DMS153 (cell line): ENCODE measurements around the gene OSBP.
"Not testable (repeated sequence)": the region's sequence is repeated elsewhere in the genome, so short reads cannot be mapped to it uniquely, and the experiment has no call there.

Experiments
- DNase-seq: peaks from one replicate; lab custom pipeline; 2025; lab: John Stamatoyannopoulos, UW

The OSBP gene, protein sequence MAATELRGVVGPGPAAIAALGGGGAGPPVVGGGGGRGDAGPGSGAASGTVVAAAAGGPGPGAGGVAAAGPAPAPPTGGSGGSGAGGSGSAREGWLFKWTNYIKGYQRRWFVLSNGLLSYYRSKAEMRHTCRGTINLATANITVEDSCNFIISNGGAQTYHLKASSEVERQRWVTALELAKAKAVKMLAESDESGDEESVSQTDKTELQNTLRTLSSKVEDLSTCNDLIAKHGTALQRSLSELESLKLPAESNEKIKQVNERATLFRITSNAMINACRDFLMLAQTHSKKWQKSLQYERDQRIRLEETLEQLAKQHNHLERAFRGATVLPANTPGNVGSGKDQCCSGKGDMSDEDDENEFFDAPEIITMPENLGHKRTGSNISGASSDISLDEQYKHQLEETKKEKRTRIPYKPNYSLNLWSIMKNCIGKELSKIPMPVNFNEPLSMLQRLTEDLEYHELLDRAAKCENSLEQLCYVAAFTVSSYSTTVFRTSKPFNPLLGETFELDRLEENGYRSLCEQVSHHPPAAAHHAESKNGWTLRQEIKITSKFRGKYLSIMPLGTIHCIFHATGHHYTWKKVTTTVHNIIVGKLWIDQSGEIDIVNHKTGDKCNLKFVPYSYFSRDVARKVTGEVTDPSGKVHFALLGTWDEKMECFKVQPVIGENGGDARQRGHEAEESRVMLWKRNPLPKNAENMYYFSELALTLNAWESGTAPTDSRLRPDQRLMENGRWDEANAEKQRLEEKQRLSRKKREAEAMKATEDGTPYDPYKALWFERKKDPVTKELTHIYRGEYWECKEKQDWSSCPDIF

DNA sequence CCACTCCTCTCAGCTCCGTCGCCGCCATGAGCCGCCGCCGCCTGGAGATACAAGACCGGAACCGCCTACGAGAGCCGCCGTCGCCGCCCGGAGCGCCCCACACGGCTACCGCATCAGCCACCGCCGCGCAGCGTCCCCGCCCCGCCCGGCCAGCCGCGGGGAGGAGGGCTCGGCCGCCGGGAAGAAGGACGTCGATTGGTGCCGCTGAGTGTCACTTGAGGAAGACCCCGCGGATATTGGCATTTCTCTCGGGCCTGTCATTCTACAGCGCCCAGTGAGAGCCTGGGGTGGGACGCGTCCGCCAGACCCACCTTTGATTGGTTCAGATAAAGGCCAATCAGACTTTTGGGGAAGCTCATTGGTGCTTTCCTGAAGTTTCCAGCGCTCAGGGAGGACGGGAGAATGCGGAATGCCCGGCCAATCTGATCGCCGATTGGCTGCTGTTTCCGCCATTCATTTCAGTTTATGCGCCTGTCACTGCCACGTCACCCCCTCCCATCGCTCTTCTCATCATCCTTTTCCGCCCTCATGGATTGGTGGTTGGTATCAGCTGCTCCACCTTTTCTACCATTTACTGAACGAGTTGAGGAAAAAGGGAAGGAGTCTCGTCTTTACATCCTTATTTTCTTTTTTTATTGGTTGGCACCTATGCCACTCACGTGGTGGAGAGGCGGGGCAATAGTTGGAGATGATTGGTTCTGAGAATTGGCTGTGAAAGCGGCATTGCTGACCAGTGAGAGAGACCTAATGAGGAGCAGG lies at the start of gene OSBP:
Gene OSBP (minus strand): TSS at position 138 of the 759 bp plus-strand sequence. CDS start 110 bp downstream, at position 28.
- peak; percentile 100 for DNase-seq

DNA sequence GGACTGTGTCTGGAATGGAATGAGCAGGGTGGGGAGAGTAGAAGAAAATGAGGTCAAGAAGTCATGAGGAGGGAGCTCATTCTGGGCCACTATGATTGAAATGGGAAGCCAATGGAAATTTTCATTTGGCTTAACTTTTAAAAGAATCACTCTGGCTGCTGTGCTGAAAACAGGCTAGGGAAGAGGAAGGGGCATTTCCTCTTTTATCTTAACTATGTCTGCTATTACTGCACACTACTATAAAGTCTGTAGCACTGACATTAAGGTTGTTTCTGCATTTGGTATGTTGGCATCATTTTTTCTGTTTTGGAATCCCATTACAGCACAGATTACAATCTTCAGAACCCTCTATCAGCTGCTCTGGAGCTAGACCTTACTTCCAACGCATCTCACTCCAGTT lies 45.0 kb upstream of the OSBP start:
- DNase-seq, result no peak

DNA sequence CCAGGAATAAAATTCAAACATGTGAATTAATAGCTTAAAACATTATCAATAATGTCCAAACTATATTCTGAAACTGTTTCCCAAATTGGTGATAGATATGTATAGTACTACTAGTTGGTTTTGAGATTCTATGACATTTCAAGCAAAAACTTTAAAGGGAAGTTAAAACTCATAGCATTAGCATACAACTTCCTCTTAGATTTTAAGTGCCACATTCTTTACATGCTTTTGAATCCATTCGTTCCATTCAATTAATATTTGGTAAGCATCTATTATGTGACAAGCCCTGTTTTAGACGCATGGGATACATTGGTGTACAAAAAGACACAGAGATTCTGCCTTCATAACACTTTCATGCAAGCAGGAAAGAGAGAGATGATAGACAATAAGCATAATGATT lies 44.4 kb upstream of the OSBP start:
- no peak for DNase-seq

DNA sequence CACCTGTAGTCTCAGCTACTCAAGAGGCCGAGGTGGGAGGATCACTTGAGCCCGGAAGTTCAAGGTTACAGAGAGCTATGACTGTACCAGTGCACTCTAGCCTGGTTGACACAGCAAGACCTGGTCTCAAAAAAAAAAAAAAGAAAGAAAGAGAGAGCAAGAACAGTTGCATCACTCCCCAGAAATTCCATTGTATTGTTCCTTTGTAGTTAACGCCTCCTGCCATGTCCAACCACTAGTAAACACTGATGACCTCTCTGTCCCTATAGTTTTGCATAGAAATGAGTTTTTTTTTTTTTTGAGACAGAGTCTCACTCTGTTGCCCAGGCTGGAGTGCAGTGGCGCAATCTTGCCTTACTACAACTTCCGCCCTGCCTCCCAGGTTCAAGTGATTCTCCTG lies 42.5 kb upstream of the OSBP start:
- no peak for DNase-seq

DNA sequence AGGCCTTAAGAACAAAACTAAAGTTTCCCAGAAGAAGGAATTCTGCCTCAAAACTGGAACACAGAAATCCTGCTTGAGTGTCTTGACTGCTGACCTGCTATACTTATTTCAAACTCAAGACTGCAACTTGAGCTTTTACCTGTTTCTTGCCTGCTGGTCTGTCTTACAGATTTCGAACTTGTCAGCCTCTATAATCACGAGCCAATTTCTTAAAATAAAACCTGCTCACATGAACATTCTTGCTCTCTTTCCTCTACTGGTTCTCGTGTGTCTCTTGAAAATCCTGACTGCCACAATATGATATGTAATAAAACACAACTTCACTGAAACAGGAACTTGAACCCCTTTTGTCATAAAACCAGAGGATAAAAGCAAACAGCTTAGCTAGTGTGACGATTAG lies 39.3 kb upstream of the OSBP start:
- DNase-seq, result no peak

DNA sequence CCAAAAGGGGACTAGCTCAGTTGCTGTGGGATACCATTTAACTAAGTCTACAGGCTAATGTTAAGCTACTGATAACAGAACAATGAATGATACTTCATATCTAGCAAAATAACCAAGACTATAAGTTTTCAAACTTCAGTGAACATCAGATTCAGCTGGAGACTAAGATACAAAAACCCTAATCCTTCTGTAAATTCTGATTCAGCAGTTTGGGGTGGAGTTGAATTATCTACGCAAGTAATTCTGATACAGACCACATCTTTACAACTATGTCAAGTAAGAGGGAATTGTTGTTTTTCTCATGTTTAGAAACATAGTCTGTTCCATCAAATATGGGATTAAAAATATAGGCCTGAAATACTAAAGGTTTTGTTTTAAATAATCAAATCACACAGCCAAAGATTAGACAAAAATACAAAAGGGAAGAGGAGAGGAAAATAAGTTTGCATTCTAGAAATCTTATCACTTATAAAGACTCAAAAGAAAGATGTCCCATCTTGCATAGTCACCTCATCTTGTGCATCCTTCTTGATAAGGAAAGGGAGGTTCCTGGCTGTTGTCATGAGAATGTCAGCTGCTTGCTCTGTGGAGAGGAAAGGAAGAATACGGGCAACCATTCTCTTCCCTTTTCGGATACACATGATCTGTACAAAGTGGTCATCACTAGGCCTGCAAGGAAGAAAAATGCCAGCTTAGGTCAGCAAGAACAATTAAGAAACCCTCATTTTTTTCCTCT lies 31.8 kb upstream of the OSBP start:
- no peak for DNase-seq

DNA sequence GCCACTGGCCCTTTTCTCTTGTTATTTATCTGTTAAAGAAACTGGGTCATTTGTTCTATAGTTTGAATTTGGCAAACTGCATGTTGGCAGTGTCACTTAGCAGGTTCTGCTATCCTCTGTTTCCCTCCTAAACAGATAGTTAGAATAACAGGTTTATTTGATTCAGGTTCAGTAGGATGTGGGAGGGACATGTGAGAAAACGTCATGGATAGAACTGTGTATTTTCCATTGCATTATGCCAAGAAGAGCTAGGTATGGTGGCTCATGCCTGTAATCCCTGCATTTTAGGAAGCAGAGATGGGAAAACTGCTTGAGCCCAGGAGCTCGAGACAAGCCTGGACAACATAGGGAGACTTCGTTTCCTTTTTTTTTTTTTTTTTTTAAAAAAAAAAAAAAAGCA lies 29.0 kb upstream of the OSBP start:
- DNase-seq, result no peak

DNA sequence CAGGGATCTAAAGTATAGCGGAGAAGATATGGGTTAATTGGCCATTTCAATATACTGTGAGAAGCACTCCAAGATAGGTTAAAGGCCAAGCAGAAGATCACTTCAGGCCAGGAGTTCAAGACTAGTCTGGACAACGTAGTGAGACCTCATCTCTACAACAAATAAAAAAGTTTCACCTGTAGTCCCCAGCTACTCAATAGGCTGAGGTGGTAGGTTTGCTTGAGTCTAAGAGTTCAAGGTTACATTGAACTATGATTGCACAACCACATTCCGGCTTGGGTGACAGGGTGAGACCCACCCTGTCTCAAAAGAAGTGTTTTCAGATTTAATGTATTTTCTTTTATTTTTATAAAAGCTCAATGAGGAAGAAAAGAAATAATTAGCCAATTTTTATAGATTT lies 27.8 kb upstream of the OSBP start:
- no peak for DNase-seq

DNA sequence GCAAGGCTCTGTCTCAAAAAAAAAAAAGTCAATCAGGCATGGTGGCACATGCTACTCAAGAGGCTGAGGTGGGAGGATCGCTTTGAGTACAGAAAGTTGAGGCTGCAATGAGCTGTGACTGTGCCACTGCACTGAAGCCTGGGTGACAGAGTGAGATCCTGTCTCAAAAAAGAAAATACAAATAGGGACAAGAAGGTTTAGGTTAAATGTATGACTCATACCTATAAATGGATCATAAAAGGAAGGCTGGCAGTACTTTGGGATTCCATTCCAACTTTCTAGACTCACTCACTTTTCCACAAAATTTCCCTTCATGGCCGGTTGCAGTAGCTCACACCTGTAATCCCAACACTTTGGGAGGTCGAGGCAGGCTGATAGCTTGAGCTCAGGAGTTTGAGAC lies 25.6 kb upstream of the OSBP start:
- DNase-seq, result no peak

DNA sequence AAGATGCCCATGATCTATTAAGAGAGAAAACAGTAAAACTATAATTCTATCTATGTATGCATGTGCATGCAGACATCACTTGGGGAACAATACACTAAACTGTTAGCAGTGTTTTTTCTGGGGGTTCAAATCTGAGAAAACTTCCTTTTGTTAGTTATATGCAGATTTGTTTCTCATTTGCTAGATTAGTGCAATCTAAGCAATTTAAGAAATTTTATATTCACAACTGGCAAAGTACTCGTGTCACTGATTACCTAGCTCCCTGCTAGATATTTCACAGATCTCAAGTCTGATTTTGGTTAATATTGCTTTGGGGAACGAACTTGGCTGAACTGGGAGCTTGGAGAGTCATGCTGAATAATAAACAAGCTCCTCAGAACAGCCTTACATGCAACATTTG lies 14.9 kb upstream of the OSBP start:
- no peak for DNase-seq

DNA sequence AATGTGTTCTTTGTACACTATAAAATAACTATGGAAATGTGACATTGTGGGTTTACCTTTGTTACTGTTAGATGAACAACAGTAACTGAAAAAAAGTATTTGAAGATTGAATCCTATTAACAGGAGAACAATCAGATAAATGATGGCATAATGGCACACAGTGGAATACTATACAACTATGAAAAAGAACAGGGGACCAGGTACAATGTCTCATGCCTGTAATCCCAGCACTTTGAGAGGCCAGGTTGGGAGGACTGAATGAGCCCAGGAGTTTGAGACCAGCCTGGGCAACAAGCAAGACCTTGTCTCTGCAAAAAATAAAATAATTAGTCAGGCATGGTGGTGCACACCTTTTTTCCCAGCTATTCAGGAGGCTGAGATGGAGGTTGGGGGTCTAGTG lies 14.4 kb upstream of the OSBP start:
- no peak for DNase-seq

DNA sequence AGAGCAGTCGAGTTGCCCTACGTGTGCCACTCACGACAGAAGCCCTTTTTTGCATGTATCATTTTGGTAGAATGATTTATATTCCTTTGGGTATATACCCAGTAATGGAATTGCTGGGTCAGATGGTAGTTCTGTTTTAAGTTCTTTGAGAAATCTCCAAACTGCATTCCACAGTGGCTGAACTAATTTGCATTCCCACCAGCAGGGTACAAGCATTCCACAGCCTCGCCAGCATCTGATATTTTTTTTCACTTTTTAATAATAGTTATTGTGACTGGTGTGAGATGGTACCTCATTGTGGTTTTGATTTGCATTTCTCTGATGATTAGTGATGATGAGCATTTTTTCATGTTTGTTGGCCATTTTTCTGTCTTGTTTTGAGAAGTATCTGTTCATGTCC lies 11.4 kb upstream of the OSBP start:
- not testable (repeated sequence) for DNase-seq

DNA sequence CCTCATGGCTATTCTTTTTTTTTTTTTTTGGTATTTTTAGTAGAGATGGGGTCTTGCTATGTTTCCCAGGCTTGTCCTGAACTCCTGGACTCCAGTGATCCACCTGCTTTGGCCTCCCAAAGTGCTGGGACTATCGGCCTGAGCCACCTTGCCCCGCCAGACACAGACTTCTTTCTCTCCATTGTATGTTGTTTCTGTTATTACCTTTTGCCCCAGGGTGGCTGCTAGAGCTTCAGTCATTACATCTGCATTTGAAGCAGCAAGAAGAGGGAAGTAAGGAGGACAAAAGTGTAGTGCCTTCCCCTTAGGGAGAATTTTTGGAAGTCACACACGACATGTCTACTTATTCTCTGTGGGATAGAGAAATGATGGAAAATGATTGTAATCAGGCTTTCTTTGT lies 10.1 kb upstream of the OSBP start:
- no peak for DNase-seq

DNA sequence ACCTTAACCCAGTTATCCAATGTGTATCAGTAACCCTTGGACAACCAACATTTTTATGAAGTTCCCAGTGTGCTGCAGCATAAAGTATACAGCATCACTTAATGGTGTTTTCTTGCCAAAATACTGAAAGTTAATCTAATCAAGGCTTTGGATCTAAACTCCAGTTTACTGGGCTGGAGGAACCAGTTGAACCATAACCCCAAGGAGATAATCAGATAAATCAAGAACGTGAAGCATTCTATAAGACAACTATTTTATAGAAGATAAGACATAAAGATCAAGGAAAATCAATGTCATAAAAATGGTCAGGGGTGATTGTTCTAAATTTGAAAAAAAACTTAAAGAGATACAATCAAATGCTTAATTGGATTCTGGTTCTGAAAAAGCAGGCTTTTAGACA lies 2.3 kb upstream of the OSBP start:
- no peak for DNase-seq

DNA sequence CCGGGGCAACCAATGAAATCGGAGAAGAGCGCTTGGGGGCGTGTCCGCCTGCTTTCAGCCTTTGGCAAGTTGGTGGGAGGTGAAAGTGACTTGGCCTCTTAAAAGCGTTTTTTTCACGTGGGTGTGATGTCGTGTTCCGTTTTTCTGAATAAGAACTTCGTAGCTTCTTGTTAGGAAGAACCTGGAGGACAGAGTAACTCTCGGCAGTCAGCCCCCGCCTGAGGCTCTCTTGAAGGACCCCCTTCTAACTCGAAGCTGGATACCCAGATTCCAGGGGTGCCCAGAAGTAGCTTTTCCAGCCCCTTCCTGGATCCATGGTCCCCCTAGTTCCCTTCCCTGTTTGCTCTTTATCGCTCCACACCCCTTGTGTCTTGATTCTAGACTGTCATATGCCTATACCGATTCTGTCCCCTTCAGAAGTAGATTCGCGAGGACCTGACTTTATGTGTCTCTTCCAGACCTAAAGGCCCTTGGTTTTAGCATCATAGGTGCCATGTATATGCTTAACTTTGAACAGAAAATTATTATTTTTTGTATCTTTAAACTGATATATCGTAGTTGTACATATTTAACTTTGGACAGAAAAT lies 915 bp upstream of the OSBP start:
- DNase-seq, result no peak

DNA sequence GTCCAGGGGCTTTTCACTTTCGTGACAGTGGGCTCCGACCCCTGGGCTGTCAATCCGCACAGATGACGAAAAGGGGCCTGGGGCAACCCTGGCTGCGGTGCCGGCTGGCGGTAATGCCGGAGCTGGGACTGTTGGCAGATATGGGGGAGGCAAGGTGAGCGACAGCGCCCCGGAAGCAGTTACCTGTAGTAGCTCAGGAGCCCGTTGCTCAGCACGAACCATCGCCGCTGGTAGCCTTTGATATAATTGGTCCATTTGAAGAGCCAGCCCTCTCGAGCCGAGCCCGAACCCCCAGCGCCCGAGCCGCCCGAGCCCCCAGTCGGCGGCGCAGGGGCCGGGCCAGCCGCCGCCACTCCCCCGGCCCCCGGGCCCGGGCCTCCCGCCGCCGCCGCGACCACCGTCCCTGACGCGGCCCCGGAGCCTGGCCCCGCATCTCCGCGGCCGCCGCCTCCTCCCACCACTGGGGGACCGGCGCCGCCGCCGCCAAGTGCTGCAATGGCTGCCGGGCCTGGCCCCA lies 396 bp downstream of the OSBP start:
- no peak for DNase-seq

DNA sequence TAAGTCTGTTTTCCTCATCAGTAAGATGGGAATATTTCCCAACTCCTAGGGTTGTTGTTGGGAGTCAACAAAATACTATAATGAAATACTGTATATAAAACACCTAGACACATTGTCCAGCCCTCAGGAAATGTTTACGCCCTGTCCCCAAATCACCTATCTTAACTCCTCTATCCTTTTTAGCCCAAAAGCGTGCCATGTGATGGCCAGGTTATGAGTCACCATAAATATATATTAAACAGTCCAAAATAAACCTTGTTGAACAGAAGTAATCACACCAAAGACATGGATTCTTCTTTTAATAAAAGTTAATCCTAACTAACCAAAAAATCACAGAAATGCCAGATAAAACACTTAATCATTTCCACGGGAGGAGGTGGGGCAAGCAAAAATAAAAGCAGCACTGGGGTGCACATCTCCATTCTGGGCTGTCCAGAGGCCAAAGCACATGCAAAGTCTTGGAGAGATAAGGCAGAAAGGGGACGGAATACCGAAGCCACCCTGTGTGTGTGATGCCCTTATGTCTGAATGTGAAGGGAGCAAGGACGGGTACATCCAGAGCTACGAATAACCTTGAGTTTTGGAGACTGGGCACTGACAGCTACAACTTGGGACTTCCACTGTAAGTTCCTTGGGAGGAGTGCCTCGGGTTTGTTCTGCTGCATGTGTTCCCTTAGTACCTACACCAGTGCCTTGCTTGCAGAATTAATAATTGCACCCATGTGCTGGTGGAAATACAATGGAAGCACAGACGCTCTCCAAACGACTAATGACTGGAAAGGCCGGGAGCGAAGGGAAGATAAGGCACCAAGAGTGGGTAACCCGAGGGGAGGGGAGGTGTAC lies 1.1 kb downstream of the OSBP start:
- DNase-seq, result no peak

DNA sequence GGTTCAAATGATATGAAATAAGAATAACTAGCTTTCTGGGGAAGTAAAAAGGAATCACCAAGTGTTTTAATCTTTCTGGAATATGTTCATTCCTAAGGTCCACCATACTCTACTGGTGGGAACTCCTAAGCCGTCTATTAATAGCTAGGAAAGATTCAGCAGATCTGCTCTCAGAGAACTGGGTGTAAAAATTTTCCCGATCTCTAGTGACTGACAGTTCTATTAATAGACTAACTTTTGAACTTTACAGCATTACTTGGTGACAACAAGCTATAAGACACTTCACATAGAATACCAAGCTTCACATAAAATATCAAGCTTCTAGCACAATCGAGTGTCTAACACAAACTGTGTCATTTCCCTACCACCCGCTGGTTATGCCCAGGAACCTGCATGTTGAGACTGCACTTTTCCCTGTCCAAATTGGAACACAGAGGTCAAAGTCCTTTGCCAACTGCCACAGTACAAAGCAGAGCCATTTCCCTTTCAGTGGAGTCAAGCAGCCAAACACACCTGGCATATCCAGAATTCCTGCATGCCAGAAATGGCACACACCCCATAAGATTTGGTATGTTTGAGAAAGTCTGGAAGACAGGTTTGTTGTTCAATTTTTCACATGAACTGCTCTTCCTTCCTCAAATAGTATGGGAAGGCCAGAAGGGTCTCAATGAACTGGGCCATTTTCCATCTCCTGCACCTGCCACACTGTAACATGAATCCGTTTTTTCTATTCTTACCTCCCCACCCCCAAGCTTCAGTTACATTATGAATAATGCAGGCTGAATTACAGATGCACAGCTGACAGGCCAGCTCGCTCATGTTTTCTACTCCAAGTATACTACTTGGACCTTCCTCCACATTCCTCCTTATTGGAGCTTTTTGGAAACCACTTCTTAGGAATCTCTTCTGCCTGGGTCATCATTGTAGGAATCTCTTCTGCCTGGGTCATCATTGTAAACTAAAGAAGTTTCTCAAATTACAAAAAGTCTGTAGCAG lies 3.7 kb downstream of the OSBP start:
- peak; percentile 43 for DNase-seq

DNA sequence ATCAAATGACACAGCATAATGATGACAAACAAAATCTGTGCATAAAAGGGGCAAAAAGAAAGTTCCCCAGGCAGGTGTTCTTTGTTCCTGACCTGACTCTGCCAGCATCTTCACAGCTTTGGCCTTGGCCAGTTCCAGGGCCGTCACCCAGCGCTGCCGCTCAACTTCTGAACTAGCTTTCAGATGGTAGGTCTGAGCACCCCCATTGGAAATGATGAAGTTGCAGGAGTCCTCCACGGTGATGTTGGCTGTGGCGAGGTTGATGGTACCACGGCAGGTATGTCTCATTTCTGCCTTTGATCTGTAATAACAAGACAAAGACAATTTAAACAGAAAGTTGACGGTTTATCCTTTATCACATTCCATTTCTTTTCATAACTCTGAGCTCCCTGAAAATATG lies 5.3 kb downstream of the OSBP start:
- no peak for DNase-seq
